Measurements from ENCODE around the gene P2RX4.
"Not testable (repeated sequence)": the region's sequence is repeated elsewhere in the genome, so short reads cannot be mapped to it uniquely, and the experiment has no call there.

P2RX4 gene

GRCh38 chr12:121278169-121279070, 68.5 kb downstream of the P2RX4 start:
- Mint-ChIP-seq H3K27ac (no peak overlapping the region), H3K36me3 (ENCODE audit: low read depth) (peaks cover 74% of the 10 kb centered on the region), H3K27me3 (no peaks in the 10 kb centered on the region), H3K4me1 (ENCODE audit: low read depth) (peaks cover 12% of the 10 kb centered on the region), H3K4me3 (no peak overlapping the region), H3K9me3 (no peaks in the 10 kb centered on the region)
- DNase-seq, result no peak

GRCh38 chr12:121279071-121279375, 69.1 kb downstream of the P2RX4 start:
- Mint-ChIP-seq H3K9me3 (no peaks in the 10 kb centered on the region), H3K4me1 (ENCODE audit: low read depth) (peaks cover 12% of the 10 kb centered on the region), H3K4me3 (no peak overlapping the region), H3K36me3 (ENCODE audit: low read depth) (peaks cover 71% of the 10 kb centered on the region), H3K27me3 (no peaks in the 10 kb centered on the region), H3K27ac (no peak overlapping the region)
- no peak for DNase-seq

GRCh38 chr12:121279507-121279915, 69.6 kb downstream of the P2RX4 start:
- no peak overlapping the region for H3K27ac Mint-ChIP-seq
- no peaks in the 10 kb centered on the region for H3K9me3 Mint-ChIP-seq
- no peak overlapping the region for H3K4me3 Mint-ChIP-seq
- peaks cover 72% of the 10 kb centered on the region for H3K36me3 Mint-ChIP-seq (ENCODE audit: low read depth)
- no peaks in the 10 kb centered on the region for H3K27me3 Mint-ChIP-seq
- DNase-seq, result no peak
- H3K4me1 Mint-ChIP-seq (ENCODE audit: low read depth), result peaks cover 12% of the 10 kb centered on the region

- not testable (repeated sequence) for H3K27ac Mint-ChIP-seq, H3K27me3 Mint-ChIP-seq, DNase-seq, H3K9me3 Mint-ChIP-seq, H3K4me3 Mint-ChIP-seq
- peaks cover 68% of the 10 kb centered on the region for H3K36me3 Mint-ChIP-seq (ENCODE audit: low read depth)
- H3K4me1 Mint-ChIP-seq (ENCODE audit: low read depth), result peaks cover 12% of the 10 kb centered on the region
Measured at GRCh38 chr12:121280531-121280930, 70.6 kb downstream of the P2RX4 start.

- not testable (repeated sequence) for H3K4me3 Mint-ChIP-seq, DNase-seq, H3K27me3 Mint-ChIP-seq, H3K27ac Mint-ChIP-seq, H3K9me3 Mint-ChIP-seq
- H3K4me1 Mint-ChIP-seq (ENCODE audit: low read depth), result peaks cover 12% of the 10 kb centered on the region
- H3K36me3 Mint-ChIP-seq (ENCODE audit: low read depth), result peaks cover 69% of the 10 kb centered on the region
Measured at GRCh38 chr12:121281116-121281515, 71.2 kb downstream of the P2RX4 start.

- peaks cover 62% of the 10 kb centered on the region for H3K36me3 Mint-ChIP-seq (ENCODE audit: low read depth)
- DNase-seq, result no peak
- H3K27ac Mint-ChIP-seq, result no peak overlapping the region
- H3K9me3 Mint-ChIP-seq, result no peaks in the 10 kb centered on the region
- H3K4me1 Mint-ChIP-seq (ENCODE audit: low read depth), result peaks cover 7% of the 10 kb centered on the region
- H3K4me3 Mint-ChIP-seq, result no peak overlapping the region
- H3K27me3 Mint-ChIP-seq, result no peaks in the 10 kb centered on the region
Measured at GRCh38 chr12:121282072-121282742, 72.3 kb downstream of the P2RX4 start.

- not testable (repeated sequence) for H3K4me1 Mint-ChIP-seq (ENCODE audit: low read depth); H3K27ac Mint-ChIP-seq; H3K4me3 Mint-ChIP-seq; H3K27me3 Mint-ChIP-seq; H3K9me3 Mint-ChIP-seq; DNase-seq
- H3K36me3 Mint-ChIP-seq (ENCODE audit: low read depth), result peaks cover 59% of the 10 kb centered on the region
Measured at GRCh38 chr12:121282910-121283309, 73.0 kb downstream of the P2RX4 start.

- H3K27ac Mint-ChIP-seq, result no peak overlapping the region
- no peak for DNase-seq
- no peak overlapping the region for H3K4me3 Mint-ChIP-seq
- no peaks in the 10 kb centered on the region for H3K9me3 Mint-ChIP-seq
- no peaks in the 10 kb centered on the region for H3K27me3 Mint-ChIP-seq
- peaks cover 5% of the 10 kb centered on the region for H3K4me1 Mint-ChIP-seq (ENCODE audit: low read depth)
- peaks cover 59% of the 10 kb centered on the region for H3K36me3 Mint-ChIP-seq (ENCODE audit: low read depth)
Measured at GRCh38 chr12:121283388-121283787, 73.5 kb downstream of the P2RX4 start.

Measured in activated T-cell treated with anti-CD3 and anti-CD28 coated beads, Interleukin-2, amount 50 U/mL, for 24 hours (primary cell).